Measurements from ENCODE around the gene AOPEP. TPM values are rescaled to one million over a fixed set of nuclear protein-coding genes. Genes with fewer than 3 reads are reported as not detected.

AOPEP gene
- total RNA-seq, 1 donor from 2014 or later, result 75.3 TPM

DNA sequence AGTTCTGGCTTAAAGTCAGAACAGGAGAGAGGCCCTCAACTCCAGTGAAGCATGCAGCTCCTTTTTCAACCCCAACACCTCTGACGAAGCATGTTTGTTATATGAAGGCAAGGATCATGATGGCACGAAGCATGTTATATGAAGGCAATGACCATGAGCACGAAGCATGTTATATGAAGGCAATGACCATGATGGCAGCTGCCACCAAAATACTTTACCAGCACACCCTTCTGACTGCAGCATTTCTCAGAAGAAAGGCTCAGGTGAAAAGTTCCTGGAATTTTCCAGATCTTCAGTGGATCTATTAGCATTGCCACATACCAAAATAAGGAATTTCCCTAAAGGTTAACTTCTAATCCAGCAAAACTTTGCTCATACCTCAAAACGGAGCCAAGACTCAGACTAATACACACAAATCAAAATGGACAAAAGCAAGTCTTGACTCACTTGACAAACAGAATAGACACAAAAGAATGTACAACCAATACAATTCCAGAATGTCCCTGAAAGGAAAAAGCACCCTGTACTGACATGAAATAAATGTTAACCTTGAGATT lies 373.6 kb downstream of the AOPEP start:
- Histone ChIP-seq H3K4me1 (ENCODE audit: insufficient read depth, low read length) (peaks cover 21% of the 10 kb centered on the region), H3K9ac (ENCODE audit: low read length) (no peak overlapping the region), H3K36me3 (ENCODE audit: insufficient read depth, low read length) (no peaks in the 10 kb centered on the region), H3K27ac (ENCODE audit: low read depth, low read length) (peak overlapping the region; percentile 2), H3K4me3 (ENCODE audit: insufficient read depth, low read depth, low read length) (no peak overlapping the region), H3K27me3 (ENCODE audit: insufficient read depth, low read length) (no peaks in the 10 kb centered on the region), H3K79me2 (ENCODE audit: insufficient read depth, low read length) (no peaks in the 10 kb centered on the region), H3K4me2 (ENCODE audit: low read length) (no peak overlapping the region), H2AFZ (ENCODE audit: low read depth, low read length) (no peak overlapping the region), H3K9me3 (ENCODE audit: insufficient read depth, low read depth, low read length) (no peaks in the 10 kb centered on the region), H4K20me1 (ENCODE audit: insufficient read depth, low read length) (peaks cover 11% of the 10 kb centered on the region)
- H3K4me1 Mint-ChIP-seq (ENCODE audit: low read depth, unreplicated experiment), result peaks cover 23% of the 10 kb centered on the region
- H3K9me3 Mint-ChIP-seq (ENCODE audit: unreplicated experiment), result peaks cover 2% of the 10 kb centered on the region
- DNase-seq (ENCODE audit: low read depth) (peak; percentile 46), FAIRE-seq (peak; percentile 56)
- peaks cover 4% of the 10 kb centered on the region for H3K36me3 Mint-ChIP-seq (ENCODE audit: low read depth, unreplicated experiment)
- peak overlapping the region; percentile 8 for H3K4me3 Mint-ChIP-seq (ENCODE audit: unreplicated experiment)
- TF ChIP-seq, protein P1, sequence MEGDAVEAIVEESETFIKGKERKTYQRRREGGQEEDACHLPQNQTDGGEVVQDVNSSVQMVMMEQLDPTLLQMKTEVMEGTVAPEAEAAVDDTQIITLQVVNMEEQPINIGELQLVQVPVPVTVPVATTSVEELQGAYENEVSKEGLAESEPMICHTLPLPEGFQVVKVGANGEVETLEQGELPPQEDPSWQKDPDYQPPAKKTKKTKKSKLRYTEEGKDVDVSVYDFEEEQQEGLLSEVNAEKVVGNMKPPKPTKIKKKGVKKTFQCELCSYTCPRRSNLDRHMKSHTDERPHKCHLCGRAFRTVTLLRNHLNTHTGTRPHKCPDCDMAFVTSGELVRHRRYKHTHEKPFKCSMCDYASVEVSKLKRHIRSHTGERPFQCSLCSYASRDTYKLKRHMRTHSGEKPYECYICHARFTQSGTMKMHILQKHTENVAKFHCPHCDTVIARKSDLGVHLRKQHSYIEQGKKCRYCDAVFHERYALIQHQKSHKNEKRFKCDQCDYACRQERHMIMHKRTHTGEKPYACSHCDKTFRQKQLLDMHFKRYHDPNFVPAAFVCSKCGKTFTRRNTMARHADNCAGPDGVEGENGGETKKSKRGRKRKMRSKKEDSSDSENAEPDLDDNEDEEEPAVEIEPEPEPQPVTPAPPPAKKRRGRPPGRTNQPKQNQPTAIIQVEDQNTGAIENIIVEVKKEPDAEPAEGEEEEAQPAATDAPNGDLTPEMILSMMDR (IDR thresholded peaks at IDR 0.05; ENCODE audit: insufficient read depth, low read depth, low read length), result no peak
- no peak for TF ChIP-seq EZH2 (IDR thresholded peaks at IDR 0.05; ENCODE audit: insufficient read depth, low read length)
- no peak overlapping the region for H3K27ac Mint-ChIP-seq (ENCODE audit: unreplicated experiment)
- no peaks in the 10 kb centered on the region for H3K27me3 Mint-ChIP-seq (ENCODE audit: low read depth, unreplicated experiment)

DNA sequence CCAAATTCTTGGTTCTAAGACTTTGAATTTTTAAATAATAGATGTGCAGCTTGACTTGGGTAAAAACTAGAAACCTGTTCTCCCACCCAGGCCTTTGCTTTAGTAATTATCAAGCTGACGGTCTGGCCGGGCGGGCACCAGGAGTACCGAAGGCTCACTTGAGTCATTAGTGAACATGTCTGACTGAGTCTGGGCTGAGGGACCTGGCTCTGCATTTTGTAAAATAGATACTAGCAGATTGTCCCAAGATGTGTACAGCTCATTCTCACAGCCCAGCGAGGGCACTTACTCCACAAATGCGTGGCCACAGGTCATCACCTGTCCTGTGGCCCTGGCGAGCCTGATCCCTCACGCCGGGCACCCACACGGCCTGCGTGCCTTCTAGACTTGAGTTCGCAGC lies 374.8 kb downstream of the AOPEP start:
- H3K27ac ChIP-seq (ENCODE audit: low read depth, low read length), result no peak overlapping the region
- no peak overlapping the region for H3K27ac Mint-ChIP-seq (ENCODE audit: unreplicated experiment)

GRCh38 chr9:95102001-95102433 lies 375.5 kb downstream of the AOPEP start:
- peaks cover 8% of the 10 kb centered on the region for H4K20me1 ChIP-seq (ENCODE audit: insufficient read depth, low read length)
- TF ChIP-seq, protein P1 (IDR thresholded peaks at IDR 0.05; ENCODE audit: insufficient read depth, low read depth, low read length), result no peak
- TF ChIP-seq EZH2 (IDR thresholded peaks at IDR 0.05; ENCODE audit: insufficient read depth, low read length), result no peak
- no peak for FAIRE-seq
- no peak overlapping the region for H3K27ac ChIP-seq (ENCODE audit: low read depth, low read length)
- no peaks in the 10 kb centered on the region for H3K9me3 ChIP-seq (ENCODE audit: insufficient read depth, low read depth, low read length)
- H3K36me3 Mint-ChIP-seq (ENCODE audit: low read depth, unreplicated experiment), result peaks cover 4% of the 10 kb centered on the region
- no peak for DNase-seq (ENCODE audit: low read depth)
- no peaks in the 10 kb centered on the region for H3K27me3 ChIP-seq (ENCODE audit: insufficient read depth, low read length)
- H2AFZ ChIP-seq (ENCODE audit: low read depth, low read length), result no peak overlapping the region
- no peak overlapping the region for H3K4me3 ChIP-seq (ENCODE audit: insufficient read depth, low read depth, low read length)
- H3K4me2 ChIP-seq (ENCODE audit: low read length), result no peak overlapping the region
- H3K4me3 Mint-ChIP-seq (ENCODE audit: unreplicated experiment), result no peak overlapping the region
- H3K9me3 Mint-ChIP-seq (ENCODE audit: unreplicated experiment), result peaks cover 2% of the 10 kb centered on the region
- no peak overlapping the region for H3K9ac ChIP-seq (ENCODE audit: low read length)
- H3K4me1 Mint-ChIP-seq (ENCODE audit: low read depth, unreplicated experiment), result peaks cover 22% of the 10 kb centered on the region
- H3K79me2 ChIP-seq (ENCODE audit: insufficient read depth, low read length), result no peaks in the 10 kb centered on the region
- no peak overlapping the region for H3K27ac Mint-ChIP-seq (ENCODE audit: unreplicated experiment)
- H3K4me1 ChIP-seq (ENCODE audit: insufficient read depth, low read length), result peaks cover 29% of the 10 kb centered on the region
- no peaks in the 10 kb centered on the region for H3K36me3 ChIP-seq (ENCODE audit: insufficient read depth, low read length)
- H3K27me3 Mint-ChIP-seq (ENCODE audit: low read depth, unreplicated experiment), result no peaks in the 10 kb centered on the region

More for the DNA sequence above, 374.8 kb downstream of the AOPEP start:
- H3K4me1 Mint-ChIP-seq (ENCODE audit: low read depth, unreplicated experiment), result peaks cover 21% of the 10 kb centered on the region
- no peak overlapping the region for H3K4me3 ChIP-seq (ENCODE audit: insufficient read depth, low read depth, low read length)
- no peak overlapping the region for H2AFZ ChIP-seq (ENCODE audit: low read depth, low read length)
- peaks cover 22% of the 10 kb centered on the region for H3K4me1 ChIP-seq (ENCODE audit: insufficient read depth, low read length)
- no peak overlapping the region for H3K9ac ChIP-seq (ENCODE audit: low read length)
- TF ChIP-seq, protein P1 (IDR thresholded peaks at IDR 0.05; ENCODE audit: insufficient read depth, low read depth, low read length), result no peak
- TF ChIP-seq EZH2 (IDR thresholded peaks at IDR 0.05; ENCODE audit: insufficient read depth, low read length), result no peak
- no peaks in the 10 kb centered on the region for H3K36me3 ChIP-seq (ENCODE audit: insufficient read depth, low read length)
- peaks cover 2% of the 10 kb centered on the region for H3K9me3 Mint-ChIP-seq (ENCODE audit: unreplicated experiment)
- peaks cover 4% of the 10 kb centered on the region for H3K36me3 Mint-ChIP-seq (ENCODE audit: low read depth, unreplicated experiment)
- no peaks in the 10 kb centered on the region for H3K27me3 Mint-ChIP-seq (ENCODE audit: low read depth, unreplicated experiment)
- H3K4me2 ChIP-seq (ENCODE audit: low read length), result no peak overlapping the region
- H3K9me3 ChIP-seq (ENCODE audit: insufficient read depth, low read depth, low read length), result no peaks in the 10 kb centered on the region
- peaks cover 11% of the 10 kb centered on the region for H4K20me1 ChIP-seq (ENCODE audit: insufficient read depth, low read length)
- DNase-seq (ENCODE audit: low read depth) (no peak), FAIRE-seq (no peak)
- H3K27me3 ChIP-seq (ENCODE audit: insufficient read depth, low read length), result no peaks in the 10 kb centered on the region
- H3K79me2 ChIP-seq (ENCODE audit: insufficient read depth, low read length), result no peaks in the 10 kb centered on the region
- H3K4me3 Mint-ChIP-seq (ENCODE audit: unreplicated experiment), result no peak overlapping the region

Data from astrocyte (in vitro differentiated cells and primary cell).